ENCODE measurements around the gene HNF1B.

- TF ChIP-seq EP300 (IDR thresholded peaks at IDR 0.05; ENCODE audit: borderline replicate concordance in 1 of 2, low read depth in 1 of 2, low read length in 1 of 2) (no peak), TCF12 (IDR thresholded peaks at IDR 0.05) (no peak), RFX5 (IDR thresholded peaks at IDR 0.05; ENCODE audit: low read length) (no peak), CTCF (IDR thresholded peaks at IDR 0.05) (no peak), TAF1 (IDR thresholded peaks at IDR 0.05; ENCODE audit: borderline replicate concordance, low read depth, low read length) (no peak), EZH2phosphoT487 (IDR thresholded peaks at IDR 0.05; ENCODE audit: borderline replicate concordance, low read depth) (no peak)
Observed at GRCh38 chr17:37699285-37699973, 45.4 kb downstream of the HNF1B start.

All from SK-N-SH (cell line).